Upper lobe of left lung (tissue), 6 donors: ENCODE measurements around the gene CIB4. TPM values are rescaled to one million over a fixed set of nuclear protein-coding genes. Genes with fewer than 3 reads are reported as not detected.

Source experiments
- ATAC-seq, 2 donors: fragments of 200-7000 bp; cut with Tn5 transposase; one replicate each; pipeline ENCODE4 v1.9.1; 2022; ENCODE audit warnings: mild to moderate bottlenecking in 2 of 2, moderate library complexity in 2 of 2; ENCODE audit not compliant: low FRiP score in 2 of 2
- DNase-seq, 2 donors: peaks; one replicate each; pipeline ENCODE4 v3.0.0-alpha.2; 2019 to 2020
- H3K27ac ChIP-seq, 4 donors: fragments of 200-600 bp; sonication (generic); one replicate each; pipeline ENCODE4 v1.5.1; 2016 to 2019
- H3K27me3 ChIP-seq, 4 donors: fragments of 200-600 bp; sonication (generic); one replicate each; pipeline ENCODE4 v1.5.1; 2017 to 2019
- H3K36me3 ChIP-seq, 4 donors: fragments of 200-600 bp; sonication (generic); one replicate each; pipeline ENCODE4 v1.5.1; 2016 to 2019
- H3K4me1 ChIP-seq, 4 donors: fragments of 200-600 bp; sonication (generic); one replicate each; pipeline ENCODE4 v1.5.1; 2018 to 2019
- H3K4me3 ChIP-seq, 4 donors: fragments of 200-600 bp; sonication (generic); one replicate each; pipeline ENCODE4 v1.5.1; 2017 to 2019; ENCODE audit warnings: mild to moderate bottlenecking in 2 of 4, moderate library complexity in 1 of 4
- H3K9me3 ChIP-seq, 4 donors: fragments of 200-600 bp; sonication (generic); one replicate each; pipeline ENCODE4 v1.5.1; 2018 to 2019
- EP300 ChIP-seq, 4 donors: sonication (generic); formaldehyde crosslinking; IDR thresholded peaks; one replicate each; pipeline ENCODE4 v1.5.1; 2017; ENCODE audit warnings: antibody characterized with exemption in 4 of 4, control low read depth in 2 of 4
- POLR2A ChIP-seq, 4 donors: fragments of 450-650 bp; IDR thresholded peaks; one replicate each; pipeline ENCODE4 v1.5.1; 2016 to 2017; ENCODE audit warnings: antibody characterized with exemption in 4 of 4, mild to moderate bottlenecking in 2 of 4
- POLR2AphosphoS5 ChIP-seq, 2 donors: sonication (generic); formaldehyde crosslinking; IDR thresholded peaks; one replicate each; pipeline ENCODE4 v1.5.1; 2017; ENCODE audit warnings: antibody characterized with exemption in 2 of 2
- WGBS, 2 donors: methylation state at CpG; one replicate each; pipeline ENCODE4 v1.1.5; 2017 to 2018; 5-methylcytosine and 5-hydroxymethylcytosine counted together
- total RNA-seq, 6 donors: library from RNA; depleted of rRNA in 4 of 6; stranded (reverse); fragments of >200 nt in 4 of 6; gene quantifications; one replicate each; pipeline versions ENCODE4 v1.1.0 to v1.2.1, GENCODE V29; 2016 to 2021
- TF ChIP-seq, protein P1 (sequence below), 6 experiments: fragments of 450-650 bp in 4 of 6; fragments of 200-600 bp in 2 of 6; sonication (generic) in 2 of 6; IDR thresholded peaks; one replicate each; pipeline ENCODE4 v1.5.1; 2016 to 2019; ENCODE audit warnings: antibody characterized with exemption in 6 of 6
- donor health status: DM: no; HTN: no; CAD: no; lungs with moderate emphysema.
- donor health status: DM: no; HTN: yes; CAD: no; lungs with severe emphysema.

The CIB4 gene
- total RNA-seq, 6 donors from 2014 or later = not detected

DNA sequence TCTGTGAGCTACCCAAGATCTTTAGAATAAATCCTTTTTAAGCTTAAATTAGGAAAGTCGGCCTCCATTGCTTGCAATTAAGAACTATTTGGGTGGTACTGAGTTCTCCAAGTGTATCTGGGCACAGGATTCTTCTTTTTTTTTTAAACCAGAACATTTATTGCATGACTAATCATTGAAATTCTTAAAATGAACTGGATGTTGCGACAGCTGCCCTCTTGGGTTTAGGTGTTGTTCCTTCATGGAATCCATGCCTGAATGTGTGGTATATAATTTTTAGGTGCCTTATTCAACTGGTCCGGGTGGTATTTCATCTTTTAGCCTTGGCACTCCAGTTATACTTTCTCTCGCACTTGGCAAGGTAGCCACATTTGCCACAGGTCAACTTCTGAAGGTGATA is 36.9 kb upstream of the CIB4 start:
- no peak overlapping the region for H3K27ac ChIP-seq
- TF ChIP-seq POLR2AphosphoS5 (IDR thresholded peaks at IDR 0.05) (no peak), POLR2A (IDR thresholded peaks at IDR 0.05) (no peak), EP300 (IDR thresholded peaks at IDR 0.05) (no peak)
- TF ChIP-seq, protein P1, sequence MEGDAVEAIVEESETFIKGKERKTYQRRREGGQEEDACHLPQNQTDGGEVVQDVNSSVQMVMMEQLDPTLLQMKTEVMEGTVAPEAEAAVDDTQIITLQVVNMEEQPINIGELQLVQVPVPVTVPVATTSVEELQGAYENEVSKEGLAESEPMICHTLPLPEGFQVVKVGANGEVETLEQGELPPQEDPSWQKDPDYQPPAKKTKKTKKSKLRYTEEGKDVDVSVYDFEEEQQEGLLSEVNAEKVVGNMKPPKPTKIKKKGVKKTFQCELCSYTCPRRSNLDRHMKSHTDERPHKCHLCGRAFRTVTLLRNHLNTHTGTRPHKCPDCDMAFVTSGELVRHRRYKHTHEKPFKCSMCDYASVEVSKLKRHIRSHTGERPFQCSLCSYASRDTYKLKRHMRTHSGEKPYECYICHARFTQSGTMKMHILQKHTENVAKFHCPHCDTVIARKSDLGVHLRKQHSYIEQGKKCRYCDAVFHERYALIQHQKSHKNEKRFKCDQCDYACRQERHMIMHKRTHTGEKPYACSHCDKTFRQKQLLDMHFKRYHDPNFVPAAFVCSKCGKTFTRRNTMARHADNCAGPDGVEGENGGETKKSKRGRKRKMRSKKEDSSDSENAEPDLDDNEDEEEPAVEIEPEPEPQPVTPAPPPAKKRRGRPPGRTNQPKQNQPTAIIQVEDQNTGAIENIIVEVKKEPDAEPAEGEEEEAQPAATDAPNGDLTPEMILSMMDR (IDR thresholded peaks at IDR 0.05) = no peak

DNA sequence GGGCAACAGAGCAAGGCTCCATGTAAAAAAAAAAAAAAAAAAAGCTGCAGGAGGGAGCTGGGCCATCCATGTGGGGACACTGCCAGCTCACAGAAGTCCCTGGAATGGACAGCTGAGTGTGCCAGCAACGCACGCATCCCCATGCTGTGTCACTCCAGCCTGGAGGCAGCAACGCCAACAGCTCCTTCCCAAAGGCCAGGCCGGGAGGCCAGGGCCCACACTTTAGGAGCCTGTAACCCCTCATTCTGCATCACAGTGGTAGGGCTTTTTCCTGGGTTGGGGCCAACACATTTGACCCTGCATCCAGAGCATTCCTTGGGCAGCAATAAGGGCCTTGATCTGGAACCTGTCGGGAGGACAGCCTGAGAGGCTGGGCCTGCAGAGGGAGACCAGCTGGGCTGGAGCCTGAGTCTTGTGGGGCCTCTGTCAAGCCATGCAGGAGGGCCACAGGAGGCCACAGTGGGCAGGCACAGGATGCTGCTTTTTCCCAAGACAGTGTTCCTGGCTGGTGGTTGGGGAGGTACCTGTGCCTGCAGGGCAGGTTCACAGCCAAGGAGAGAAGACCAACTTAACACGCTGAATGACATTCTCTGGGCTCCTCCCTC is 34.6 kb upstream of the CIB4 start:
- Histone ChIP-seq H3K9me3 (no peaks in the 10 kb centered on the region), H3K36me3 (no peaks in the 10 kb centered on the region), H3K4me3 (no peak overlapping the region), H3K27ac (no peak overlapping the region), H3K27me3 (no peaks in the 10 kb centered on the region), H3K4me1 (no peaks in the 10 kb centered on the region)
- ATAC-seq (no peak), DNase-seq (no peak)
- WGBS, 2 donors = 87 to 97% methylated on average over 4 to 5 of the region's 6 CpGs
- no peak for TF ChIP-seq EP300 (IDR thresholded peaks at IDR 0.05)
- no peak for TF ChIP-seq POLR2AphosphoS5 (IDR thresholded peaks at IDR 0.05)
- TF ChIP-seq, protein P1 (IDR thresholded peaks at IDR 0.05) = no peak
- TF ChIP-seq POLR2A (IDR thresholded peaks at IDR 0.05) = no peak

More for the DNA sequence above, 36.9 kb upstream of the CIB4 start:
- WGBS, 2 donors = 91 to 94% methylated on average over 4 of the region's 4 CpGs
- DNase-seq = no peak
- Histone ChIP-seq H3K27me3 (no peaks in the 10 kb centered on the region), H3K36me3 (no peaks in the 10 kb centered on the region), H3K9me3 (no peaks in the 10 kb centered on the region), H3K4me3 (no peak overlapping the region), H3K4me1 (no peaks in the 10 kb centered on the region)
- no peak for ATAC-seq

DNA sequence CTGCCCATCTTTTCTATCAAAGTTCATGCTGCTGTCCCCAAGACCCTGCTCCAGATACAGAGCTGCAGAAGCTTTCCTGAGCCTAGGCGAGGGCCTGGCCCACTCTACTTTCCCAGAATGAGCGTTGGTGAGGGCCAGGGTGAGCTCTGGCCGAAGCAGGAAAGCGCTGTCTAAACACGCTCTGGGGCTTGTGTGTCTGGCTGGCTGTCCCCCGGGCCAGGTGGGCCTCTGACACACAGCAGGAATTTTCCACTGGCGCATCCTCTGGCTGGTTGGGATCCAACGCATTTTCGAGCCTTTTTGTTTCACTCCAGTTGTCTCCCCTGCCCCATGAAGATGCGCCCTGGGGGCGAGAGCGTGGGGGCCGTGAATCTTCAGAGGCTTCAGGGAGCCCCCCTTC is 33.6 kb upstream of the CIB4 start:
- ATAC-seq (no peak), DNase-seq (peak in 1 of 2 donors; percentile 52)
- Histone ChIP-seq H3K27ac (no peak overlapping the region), H3K27me3 (no peaks in the 10 kb centered on the region), H3K36me3 (no peaks in the 10 kb centered on the region), H3K4me1 (no peaks in the 10 kb centered on the region), H3K9me3 (no peaks in the 10 kb centered on the region), H3K4me3 (no peak overlapping the region)
- no peak for TF ChIP-seq POLR2AphosphoS5 (IDR thresholded peaks at IDR 0.05)
- TF ChIP-seq, protein P1 (IDR thresholded peaks at IDR 0.05) = no peak
- TF ChIP-seq POLR2A (IDR thresholded peaks at IDR 0.05) = no peak
- no peak for TF ChIP-seq EP300 (IDR thresholded peaks at IDR 0.05)
- WGBS, 2 donors = 76 to 82% methylated on average over 12 to 13 of the region's 13 CpGs

DNA sequence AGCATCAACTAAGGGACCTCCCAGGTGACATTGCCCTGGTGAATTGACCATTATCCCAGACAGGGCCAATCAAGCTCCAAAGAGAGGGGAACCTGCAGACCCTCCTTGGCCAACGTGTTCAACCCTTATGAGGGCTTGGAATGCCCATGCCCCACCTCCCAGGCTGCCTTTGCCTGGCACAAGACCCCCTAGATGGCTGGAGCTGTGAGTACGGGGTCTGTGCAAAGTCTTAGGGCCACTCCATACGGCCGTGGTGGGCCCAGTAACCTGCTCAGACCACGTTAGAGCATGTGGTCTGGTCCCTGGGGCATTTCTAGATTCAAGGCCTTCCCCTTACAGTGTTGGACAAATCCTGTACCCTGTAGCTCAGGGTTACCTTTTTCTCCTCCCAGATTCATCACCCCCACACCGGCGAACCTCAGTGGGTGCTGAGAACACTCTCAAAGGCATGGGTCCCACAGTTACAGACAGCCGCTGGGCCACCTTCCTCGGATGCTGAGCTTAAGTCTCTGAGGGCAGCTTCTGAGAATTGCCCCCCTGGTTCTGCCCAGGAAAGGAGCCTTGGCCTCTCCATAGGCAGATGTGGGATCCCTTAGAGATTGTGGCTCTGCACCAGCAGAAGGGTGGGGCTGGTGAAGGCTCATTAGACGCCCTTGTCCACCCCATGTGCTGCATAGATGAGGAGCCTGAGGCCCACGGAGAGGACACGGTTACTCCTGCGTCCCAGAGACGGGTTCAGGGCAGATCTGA is 33.0 kb upstream of the CIB4 start:
- TF ChIP-seq POLR2A (IDR thresholded peaks at IDR 0.05) (no peak), EP300 (IDR thresholded peaks at IDR 0.05) (no peak), POLR2AphosphoS5 (IDR thresholded peaks at IDR 0.05) (no peak)
- TF ChIP-seq, protein P1 (IDR thresholded peaks at IDR 0.05) = no peak
- H3K27me3 ChIP-seq = no peaks in the 10 kb centered on the region
- no peaks in the 10 kb centered on the region for H3K36me3 ChIP-seq
- no peak for DNase-seq
- no peak overlapping the region for H3K27ac ChIP-seq
- 86 to 87% methylated on average over 4 to 14 of the region's 14 CpGs for WGBS, 2 donors
- no peaks in the 10 kb centered on the region for H3K4me1 ChIP-seq
- H3K9me3 ChIP-seq = no peaks in the 10 kb centered on the region
- peak in 1 of 2 donors; percentile 11 for ATAC-seq
- no peak overlapping the region for H3K4me3 ChIP-seq
